Endothelial cell of umbilical vein (primary cell): Measurements from ENCODE around the gene ARHGEF10L. TPM values are rescaled to one million over a fixed set of nuclear protein-coding genes. Genes with fewer than 3 reads are reported as not detected.

ENCODE experiments used
- BruUV-seq: library from RNA; stranded (reverse); fragments of 400-500 nt; replicated peaks from 2 replicates; lab custom pipeline; 2021; lab: Mats Ljungman, UMichigan
- CTCF ChIA-PET: fragments of 300-600, 350-600 bp; sonication (Branson Sonifier 250); formaldehyde crosslinking; loops from one replicate; lab custom pipeline; 2021; ENCODE audit warnings: antibody characterized with exemption, inconsistent platforms; lab: Charles Lee
- POLR2A ChIA-PET: fragments of 300-600, 350-600 bp; sonication (Branson Sonifier 250); formaldehyde crosslinking; loops from one replicate; lab custom pipeline; 2021; ENCODE audit warnings: antibody characterized with exemption, inconsistent platforms; lab: Charles Lee
- DNase-seq: peaks from one replicate; pipeline ENCODE4 v3.0.0-alpha.2; 2011; ENCODE audit warnings: low read depth, low spot score
- FAIRE-seq: peaks from 2 replicates; lab custom pipeline; 2011; peaks lifted over from hg19 to GRCh38; lab: Jason Lieb, UNC
- H2AFZ ChIP-seq: 2 replicates; pipeline ENCODE4 v1.6.0; 2012; ENCODE audit warnings: low read depth, low read length, control low read depth, inconsistent platforms
- H3K27ac ChIP-seq: 2 replicates; pipeline ENCODE4 v1.5.1; 2011; ENCODE audit warnings: low read depth, mild to moderate bottlenecking, control low read depth, low read length, moderate library complexity; ENCODE audit not compliant: insufficient read depth
- H3K27me3 ChIP-seq, 2 experiments: 2 replicates each; pipeline versions ENCODE4 v1.6.0 to v1.6.1; 2011; ENCODE audit warnings: low read length in 2 of 2, mixed read lengths in 1 of 2; ENCODE audit not compliant: control insufficient read depth in 2 of 2, insufficient read depth in 2 of 2
- H3K36me3 ChIP-seq, 2 experiments: 2 replicates in 1 of 2; 3 replicates in 1 of 2; pipeline ENCODE4 v1.5.1; 2011; ENCODE audit warnings: low read length in 2 of 2, mild to moderate bottlenecking in 1 of 2, moderate library complexity in 1 of 2; ENCODE audit not compliant: control insufficient read depth in 2 of 2, insufficient read depth in 2 of 2; ENCODE audit errors: extremely low read depth in 1 of 2
- H3K4me1 ChIP-seq: 3 replicates; pipeline ENCODE4 v1.5.1; 2011; ENCODE audit warnings: mild to moderate bottlenecking, low read length; ENCODE audit not compliant: control insufficient read depth, insufficient read depth; ENCODE audit errors: extremely low read depth
- H3K4me2 ChIP-seq: 2 replicates; pipeline ENCODE4 v1.6.1; 2011; ENCODE audit warnings: low read length, control low read depth, mixed read lengths; ENCODE audit not compliant: insufficient read depth
- H3K4me3 ChIP-seq, 3 experiments: fragments of 200-600 bp in 1 of 3; sonication (generic), shearing (Covaris generic) in 1 of 3; replicated peaks in 1 of 3; 2 replicates each; pipeline ENCODE4 v1.5.1; 2011 to 2016; ENCODE audit warnings: control low read depth in 3 of 3, low read length in 3 of 3, mild to moderate bottlenecking in 2 of 3, inconsistent platforms in 1 of 3, low read depth in 1 of 3, moderate library complexity in 1 of 3; ENCODE audit not compliant: insufficient read depth in 1 of 3
- H3K79me2 ChIP-seq: 2 replicates; pipeline ENCODE4 v1.6.0; 2012; ENCODE audit warnings: low read length, inconsistent platforms; ENCODE audit not compliant: control insufficient read depth, insufficient read depth
- H3K9ac ChIP-seq: replicated peaks from 2 replicates; pipeline ENCODE3; 2011; ENCODE audit warnings: low read length, control low read depth; ENCODE audit not compliant: insufficient read depth; ENCODE audit errors: extremely low read depth
- H3K9me1 ChIP-seq: replicated peaks from 3 replicates; pipeline ENCODE4 v1.6.0; 2011; ENCODE audit warnings: mild to moderate bottlenecking, low read length; ENCODE audit not compliant: control insufficient read depth, insufficient read depth; ENCODE audit errors: extremely low read depth
- H3K9me3 ChIP-seq: replicated peaks from 2 replicates; pipeline ENCODE4 v1.5.1; 2012; ENCODE audit warnings: low read length, inconsistent platforms; ENCODE audit not compliant: control insufficient read depth, insufficient read depth
- H4K20me1 ChIP-seq: replicated peaks from 2 replicates; pipeline ENCODE3; 2011; ENCODE audit warnings: mild to moderate bottlenecking, low read length; ENCODE audit not compliant: control insufficient read depth, insufficient read depth; ENCODE audit errors: extremely low read depth
- EZH2 ChIP-seq: IDR thresholded peaks from 2 replicates; pipeline ENCODE4 v1.6.1; 2012; ENCODE audit warnings: borderline replicate concordance, low read depth, mild to moderate bottlenecking, moderate library complexity, low read length, inconsistent platforms; ENCODE audit not compliant: severe bottlenecking
- FOS ChIP-seq: IDR thresholded peaks from 2 replicates; pipeline ENCODE4 v1.6.1; 2011; ENCODE audit warnings: mild to moderate bottlenecking, low read length, moderate library complexity, borderline replicate concordance; ENCODE audit not compliant: insufficient read depth
- GATA2 ChIP-seq: IDR thresholded peaks from 2 replicates; pipeline ENCODE4 v1.7.0; 2011; ENCODE audit warnings: low read depth, mild to moderate bottlenecking, moderate library complexity, mixed read lengths, low read length; ENCODE audit not compliant: insufficient read length, insufficient read depth
- JUN ChIP-seq: IDR thresholded peaks from 2 replicates; pipeline ENCODE4 v1.6.1; 2011; ENCODE audit warnings: borderline replicate concordance, low read depth; ENCODE audit not compliant: insufficient read length, insufficient read depth
- MYC ChIP-seq: IDR thresholded peaks from one replicate; pipeline ENCODE4 v1.6.1; 2011; ENCODE audit warnings: mild to moderate bottlenecking, low read depth, low read length
- POLR2A ChIP-seq: IDR thresholded peaks from 2 replicates; pipeline ENCODE4 v1.6.1; 2012; ENCODE audit warnings: low read depth, mild to moderate bottlenecking, control low read depth, low read length
- POLR2AphosphoS5 ChIP-seq: IDR thresholded peaks from 2 replicates; pipeline ENCODE4 v1.6.1; 2012; ENCODE audit warnings: low read depth, mild to moderate bottlenecking, control low read depth, low read length, moderate library complexity; ENCODE audit not compliant: insufficient read depth
- dilution Hi-C: fragments of 300-500 bp; cut with MboI; formaldehyde crosslinking; loops from one replicate; pipeline ENCODE4 v1.15.0; 2019; ENCODE audit warnings: low sequenced_read_pairs; ENCODE audit not compliant: extremely low pct_ligation_motif_present
- intact Hi-C: fragments of 100-400 bp; cut with micrococcal nuclease; formaldehyde crosslinking; loops from one replicate; pipeline ENCODE4 v1.10.0; 2022
- polyA plus RNA-seq, 4 experiments: library from polyadenylated mRNA; depleted of rRNA in 3 of 4; stranded (reverse) in 3 of 4; unstranded in 1 of 4; fragments of >200 nt; gene quantifications; 2 replicates each; pipeline versions ENCODE4 v1.2.1 to v1.2.3, GENCODE V29; 2011 to 2012; ENCODE audit warnings: missing spikeins in 1 of 4
- total RNA-seq: library from RNA; stranded (reverse); gene quantifications from 2 replicates; pipeline ENCODE4 v1.2.3, GENCODE V29; 2021
- TF ChIP-seq, protein P1 (sequence below), 2 donors: IDR thresholded peaks; 1 replicate in 1 of 2; 2 replicates in 1 of 2; pipeline ENCODE4 v1.5.1; 2011; ENCODE audit warnings: low read length in 2 of 2, mild to moderate bottlenecking in 2 of 2, moderate library complexity in 2 of 2, control low read depth in 1 of 2, inconsistent platforms in 1 of 2, low read depth in 1 of 2; ENCODE audit not compliant: insufficient read depth in 1 of 2; ENCODE audit errors: extremely low read depth in 1 of 2
- TF ChIP-seq, protein P2 (sequence below): IDR thresholded peaks from 2 replicates; pipeline ENCODE4 v1.6.1; 2011; ENCODE audit not compliant: insufficient read depth, insufficient read length

The ARHGEF10L gene
- total and polyA plus RNA-seq, 2 donors (not counting 3 experiments of a cell fraction or from before 2014, with no cell fraction given): 1.9 to 5.2 TPM

DNA sequence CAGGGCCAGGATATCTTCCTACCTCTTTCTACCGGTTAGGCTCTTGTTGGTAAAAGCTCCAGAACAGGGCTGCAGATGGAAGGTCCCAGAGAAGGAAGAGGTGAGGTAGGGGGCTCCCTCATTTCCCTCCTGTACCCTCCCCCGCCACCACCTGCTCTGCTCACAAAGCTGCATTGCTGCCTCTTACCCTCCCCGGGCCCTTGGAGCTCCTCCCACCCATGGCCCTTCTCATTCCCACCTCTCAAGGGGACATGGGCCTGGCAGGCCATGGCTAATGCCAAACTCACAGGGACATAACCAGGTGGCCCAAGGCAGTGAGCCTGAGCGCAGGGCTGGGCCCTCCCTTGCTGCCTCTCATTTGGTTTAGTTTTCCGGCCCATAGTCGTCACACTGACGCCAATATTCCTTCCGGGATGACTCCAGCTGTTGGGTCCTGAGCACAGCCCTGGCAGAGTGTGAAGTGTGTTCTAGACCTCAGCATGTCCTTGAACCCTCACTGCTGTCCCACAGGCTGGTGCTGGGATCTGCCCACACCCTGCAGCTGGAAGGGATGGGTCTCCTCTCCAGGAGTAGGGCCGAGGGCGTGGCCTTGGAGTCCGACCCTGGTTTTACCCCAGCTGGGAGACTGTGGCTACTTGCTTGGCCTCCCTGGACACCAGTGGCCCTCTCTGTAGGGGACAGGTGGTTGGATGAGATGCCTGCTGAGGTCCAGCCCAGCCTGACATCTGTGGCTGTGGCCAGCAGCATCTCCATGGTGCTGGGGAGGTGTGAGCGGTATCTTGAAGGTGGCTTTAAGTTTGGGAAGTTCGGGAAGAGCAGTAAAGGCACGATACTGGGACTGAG is 104.6 kb downstream of the ARHGEF10L start:
- Histone ChIP-seq H2AFZ (no peak overlapping the region), H3K4me2 (no peak overlapping the region), H3K79me2 (no peaks in the 10 kb centered on the region), H3K9ac (no peak overlapping the region), H4K20me1 (no peaks in the 10 kb centered on the region), H3K36me3 (no peaks in the 10 kb centered on the region), H3K9me1 (no peaks in the 10 kb centered on the region), H3K4me3 (no peak overlapping the region), H3K9me3 (no peaks in the 10 kb centered on the region), H3K4me1 (no peaks in the 10 kb centered on the region), H3K27ac (no peak overlapping the region), H3K27me3 (no peaks in the 10 kb centered on the region)
- ChIA-PET POLR2A (no interaction called here), CTCF (interaction anchor here (1.5 kb wide), 1 partner anchor 10 kb away, joined by 6 read pairs; no protein-coding TSS in a partner anchor)
- no peak for FAIRE-seq
- DNase-seq: no peak
- BruUV-seq: no TSS peak
- intact Hi-C loops: no loop called here
- dilution Hi-C loops: no loop called here
- TF ChIP-seq, protein P1, sequence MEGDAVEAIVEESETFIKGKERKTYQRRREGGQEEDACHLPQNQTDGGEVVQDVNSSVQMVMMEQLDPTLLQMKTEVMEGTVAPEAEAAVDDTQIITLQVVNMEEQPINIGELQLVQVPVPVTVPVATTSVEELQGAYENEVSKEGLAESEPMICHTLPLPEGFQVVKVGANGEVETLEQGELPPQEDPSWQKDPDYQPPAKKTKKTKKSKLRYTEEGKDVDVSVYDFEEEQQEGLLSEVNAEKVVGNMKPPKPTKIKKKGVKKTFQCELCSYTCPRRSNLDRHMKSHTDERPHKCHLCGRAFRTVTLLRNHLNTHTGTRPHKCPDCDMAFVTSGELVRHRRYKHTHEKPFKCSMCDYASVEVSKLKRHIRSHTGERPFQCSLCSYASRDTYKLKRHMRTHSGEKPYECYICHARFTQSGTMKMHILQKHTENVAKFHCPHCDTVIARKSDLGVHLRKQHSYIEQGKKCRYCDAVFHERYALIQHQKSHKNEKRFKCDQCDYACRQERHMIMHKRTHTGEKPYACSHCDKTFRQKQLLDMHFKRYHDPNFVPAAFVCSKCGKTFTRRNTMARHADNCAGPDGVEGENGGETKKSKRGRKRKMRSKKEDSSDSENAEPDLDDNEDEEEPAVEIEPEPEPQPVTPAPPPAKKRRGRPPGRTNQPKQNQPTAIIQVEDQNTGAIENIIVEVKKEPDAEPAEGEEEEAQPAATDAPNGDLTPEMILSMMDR (IDR thresholded peaks at IDR 0.05; ENCODE audit: extremely low read depth in 1 of 2, insufficient read depth in 1 of 2, low read depth in 1 of 2, low read length in 2 of 2): no peak
- TF ChIP-seq MYC (no peak), POLR2A (no peak), FOS (no peak), EZH2 (no peak), GATA2 (no peak), POLR2AphosphoS5 (no peak), JUN (no peak)
- TF ChIP-seq, protein P2, sequence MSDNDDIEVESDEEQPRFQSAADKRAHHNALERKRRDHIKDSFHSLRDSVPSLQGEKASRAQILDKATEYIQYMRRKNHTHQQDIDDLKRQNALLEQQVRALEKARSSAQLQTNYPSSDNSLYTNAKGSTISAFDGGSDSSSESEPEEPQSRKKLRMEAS: no peak
